ENCODE measurements around the gene GLIS1.

The GLIS1 gene

DNA sequence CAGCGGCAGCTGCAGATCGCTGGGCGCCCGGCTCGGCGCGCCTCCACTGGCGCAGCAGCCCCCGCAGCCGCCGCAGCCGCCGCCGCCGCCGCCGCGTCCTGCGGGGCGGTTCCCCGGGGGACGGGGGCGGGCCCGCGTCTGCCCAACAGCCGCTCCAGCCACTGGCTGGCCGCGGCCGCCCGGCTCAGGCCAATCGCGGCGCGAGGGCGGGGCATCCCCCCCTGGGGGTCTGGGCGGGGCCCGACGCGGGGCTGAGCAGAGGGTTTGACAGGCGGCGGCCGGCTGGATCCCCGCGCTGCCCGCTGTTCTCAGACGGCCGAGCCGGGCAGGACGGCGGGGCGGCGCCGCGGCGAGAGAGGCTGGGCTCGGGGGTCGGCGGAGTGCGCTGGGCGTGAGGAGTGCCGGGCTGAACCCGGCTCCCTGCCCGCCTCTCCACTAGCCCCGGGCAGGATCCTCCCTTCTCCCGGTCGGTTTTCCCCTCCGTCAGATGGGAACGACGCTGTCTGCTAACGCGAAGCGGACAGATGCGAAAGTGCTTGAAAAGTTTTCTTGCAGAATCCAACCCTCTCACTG lies at the start of gene GLIS1:
TSS of gene GLIS1 (minus strand) at position 56 of the 573 bp plus-strand sequence. CDS start 1,100 bp downstream, outside the sequence.
- peak; percentile 68 for DNase-seq

- DNase-seq = no peak
These were observed 48.7 kb upstream of the GLIS1 start for GRCh38 chr1:53787655-53788054.

DNA sequence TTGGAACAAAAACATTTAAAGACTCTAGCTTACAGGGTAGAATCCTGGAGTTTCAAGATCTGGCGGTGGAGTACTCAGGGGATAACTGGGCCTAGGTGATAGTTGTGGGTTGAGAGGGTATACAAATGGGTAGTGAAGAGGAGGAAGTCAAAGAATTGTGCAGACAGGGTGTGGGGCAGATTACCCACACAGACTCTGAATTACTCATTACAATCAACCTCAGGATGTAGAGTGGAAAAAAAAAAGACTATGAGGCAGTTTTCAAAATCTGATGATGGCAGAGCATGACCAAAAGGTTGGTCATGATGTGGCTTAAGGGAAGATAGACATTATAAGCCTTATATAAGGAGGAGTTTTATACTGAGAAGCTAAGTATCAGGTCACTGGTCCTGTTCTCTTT lies 44.1 kb upstream of the GLIS1 start:
- no peak for DNase-seq

DNA sequence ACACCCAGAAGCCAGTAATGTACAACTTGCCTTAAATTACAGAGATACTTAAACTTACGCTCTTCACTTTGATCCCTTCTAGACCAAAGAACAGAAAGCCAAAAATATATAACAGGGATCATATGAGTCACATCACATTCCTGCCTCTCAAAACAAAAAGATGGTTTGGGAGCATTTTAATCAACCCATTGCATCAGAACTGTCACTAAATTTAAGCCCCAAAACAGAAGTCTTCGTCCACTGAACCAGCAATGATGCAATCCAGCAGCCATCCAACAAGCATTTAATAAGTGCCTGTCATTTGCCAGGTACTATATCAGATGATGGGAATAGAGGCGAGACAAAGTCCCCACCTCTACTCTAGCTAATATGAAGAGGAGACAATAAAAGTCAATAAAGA lies 42.7 kb upstream of the GLIS1 start:
- DNase-seq = no peak

- no peak for DNase-seq
These were observed 38.3 kb upstream of the GLIS1 start for GRCh38 chr1:53777272-53777671.

- no peak for DNase-seq
These were observed 32.7 kb upstream of the GLIS1 start for GRCh38 chr1:53771648-53772047.

- no peak for DNase-seq
These were observed 30.8 kb upstream of the GLIS1 start for GRCh38 chr1:53769780-53770179.

GRCh38 chr1:53769184-53769583 lies 30.2 kb upstream of the GLIS1 start:
- no peak for DNase-seq

DNA sequence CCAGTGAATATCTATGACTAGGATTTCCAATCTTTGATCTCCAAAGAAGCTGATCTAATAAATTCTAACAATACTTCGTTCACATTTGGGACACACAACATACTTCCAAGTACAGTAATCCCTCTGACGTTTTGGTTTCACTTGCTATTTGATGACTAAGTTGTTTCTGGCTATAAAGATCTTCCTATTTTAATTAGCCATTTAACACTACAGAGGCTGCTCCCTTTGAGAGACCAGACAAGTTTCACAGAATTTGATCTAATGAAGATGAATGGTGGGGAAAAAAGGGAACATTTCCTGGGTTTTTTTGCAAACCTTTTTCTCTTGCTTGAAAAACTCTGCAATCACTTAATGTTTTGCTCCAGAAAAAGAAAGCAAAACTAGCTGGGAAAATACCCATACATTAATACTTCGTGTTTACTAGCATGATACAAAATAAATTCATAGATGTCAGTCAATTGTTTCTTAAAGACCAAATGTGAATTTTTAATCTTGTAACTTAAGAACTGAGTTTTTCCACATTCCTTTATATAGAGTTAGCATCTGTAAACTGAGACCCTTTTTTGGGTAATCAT lies 28.0 kb upstream of the GLIS1 start:
- DNase-seq = no peak

- DNase-seq = no peak
These were observed 27.3 kb upstream of the GLIS1 start for GRCh38 chr1:53766194-53766742.

DNA sequence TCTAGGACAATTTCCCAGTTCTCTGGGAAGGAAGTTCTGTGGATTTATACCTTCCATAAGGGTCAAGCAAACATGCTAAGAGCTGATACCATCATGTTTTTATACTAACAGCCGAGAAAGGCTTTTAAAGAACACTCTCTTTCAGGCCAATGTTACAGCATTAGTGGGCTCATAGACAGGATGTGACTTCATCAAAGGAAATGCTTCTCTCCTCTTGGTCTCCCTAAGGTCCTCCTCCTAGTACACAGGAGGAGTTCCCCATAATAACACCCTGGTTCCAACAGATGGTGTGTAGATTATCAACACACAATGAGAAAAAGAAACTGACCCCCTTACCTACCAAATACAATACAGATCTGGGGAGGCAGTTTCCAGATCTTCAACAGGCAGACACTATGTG lies 26.7 kb upstream of the GLIS1 start:
- DNase-seq = no peak

DNA sequence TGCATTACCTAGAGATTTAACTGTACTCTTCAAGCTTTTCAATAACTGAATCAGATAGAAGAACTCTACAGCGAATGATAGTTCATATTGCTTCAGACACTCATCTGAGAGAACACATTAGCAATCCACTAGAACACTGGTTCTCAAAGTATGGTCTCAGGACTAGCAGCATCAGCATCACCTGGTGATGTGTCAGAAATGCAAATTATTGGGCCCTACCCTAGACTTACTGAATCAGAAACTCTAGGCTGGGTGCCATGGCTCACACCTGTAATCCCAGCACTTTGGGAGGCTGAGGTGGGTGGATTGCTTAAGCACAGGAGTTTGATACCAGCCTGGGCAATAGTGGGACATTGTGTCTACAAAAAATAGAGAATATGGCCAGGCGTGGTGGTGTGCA lies 24.9 kb upstream of the GLIS1 start:
- DNase-seq = no peak

DNA sequence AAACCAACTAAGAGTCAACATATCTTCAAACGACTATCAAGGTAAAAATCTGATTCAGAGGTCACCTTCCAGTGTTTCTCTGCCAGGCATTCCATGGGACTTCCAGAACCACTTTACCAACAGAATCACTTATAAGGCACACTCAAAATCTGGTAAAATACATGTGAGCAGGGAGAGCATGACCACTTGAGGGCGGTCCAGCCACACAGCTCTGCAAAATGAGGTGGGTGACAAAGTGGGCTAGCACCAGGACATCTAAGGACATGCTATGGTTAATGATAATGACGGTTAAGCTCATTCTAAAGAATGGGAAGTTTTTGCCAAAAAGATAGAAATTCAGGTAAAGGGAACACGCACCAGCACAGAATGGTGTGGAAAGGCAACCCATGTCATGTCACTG lies 24.5 kb upstream of the GLIS1 start:
- no peak for DNase-seq

- DNase-seq = peak; percentile 43
These were observed 21.5 kb upstream of the GLIS1 start for GRCh38 chr1:53760497-53760896.

- no peak for DNase-seq
These were observed 16.9 kb upstream of the GLIS1 start for GRCh38 chr1:53755874-53756273.

GRCh38 chr1:53754484-53755312 lies 15.7 kb upstream of the GLIS1 start:
- peak; percentile 59 for DNase-seq

- DNase-seq = no peak
These were observed 13.3 kb upstream of the GLIS1 start for GRCh38 chr1:53752281-53752680.

GRCh38 chr1:53747841-53748240 lies 8.9 kb upstream of the GLIS1 start:
- DNase-seq = no peak

GRCh38 chr1:53740621-53741105 lies 1.7 kb upstream of the GLIS1 start:
- no peak for DNase-seq

- no peak for DNase-seq
These were observed 507 bp downstream of the GLIS1 start for GRCh38 chr1:53738205-53739108.

GRCh38 chr1:53737648-53738204 lies 1.2 kb downstream of the GLIS1 start:
- no peak for DNase-seq

DNA sequence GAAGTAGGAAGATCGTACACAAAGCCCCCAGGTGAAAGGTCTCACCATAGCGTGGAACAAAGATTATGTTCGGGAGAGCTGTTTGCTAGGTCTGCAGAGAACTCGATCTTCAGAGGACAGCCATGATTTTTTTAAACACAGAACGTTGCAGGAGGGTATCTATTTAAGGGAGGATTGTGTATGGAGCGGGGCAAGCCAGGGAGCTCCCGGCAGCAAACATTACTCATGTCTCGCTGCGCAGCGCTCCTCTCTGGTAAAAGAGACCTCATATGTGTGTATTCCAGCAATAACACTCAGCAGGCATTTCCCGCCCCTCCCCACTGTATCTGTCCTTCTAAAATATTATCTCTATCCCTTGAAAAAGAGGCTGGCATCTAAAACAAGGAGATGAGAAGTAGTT lies 2.7 kb downstream of the GLIS1 start:
- DNase-seq = no peak
